SK-N-SH (cell line): Measurements from ENCODE around the gene PKP1.

Experiments
- EP300 ChIP-seq, 2 experiments: IDR thresholded peaks; 2 replicates each; pipeline versions ENCODE4 v1.4.0 to v1.6.1; 2012; ENCODE audit warnings: borderline replicate concordance in 1 of 2, low read depth in 1 of 2, low read length in 1 of 2
- FOSL2 ChIP-seq: IDR thresholded peaks from 2 replicates; pipeline ENCODE4 v1.4.0; 2012; ENCODE audit warnings: low read depth, mild to moderate bottlenecking, moderate library complexity, borderline replicate concordance
- GATA2 ChIP-seq: sonication (generic); formaldehyde crosslinking; IDR thresholded peaks from 2 replicates; pipeline ENCODE4 v1.5.0; 2020; ENCODE audit warnings: mild to moderate bottlenecking, missing genetic modification reagents
- POLR2AphosphoS5 ChIP-seq: IDR thresholded peaks from 2 replicates; pipeline ENCODE4 v1.6.1; 2012; ENCODE audit warnings: low read depth, low read length
- SIN3A ChIP-seq: IDR thresholded peaks from 2 replicates; pipeline ENCODE4 v1.6.1; 2012; ENCODE audit warnings: low read depth, mild to moderate bottlenecking, low read length, moderate library complexity, borderline replicate concordance
- TAF1 ChIP-seq: IDR thresholded peaks from 2 replicates; pipeline ENCODE4 v1.6.1; 2012; ENCODE audit warnings: low read depth, mild to moderate bottlenecking, low read length, moderate library complexity, borderline replicate concordance
- TCF12 ChIP-seq: IDR thresholded peaks from 2 replicates; pipeline ENCODE4 v1.4.0; 2012
- TF ChIP-seq, protein P1 (sequence below): fragments of 200-600 bp; sonication (generic); IDR thresholded peaks from 2 replicates; pipeline ENCODE4 v1.6.1; 2017; ENCODE audit warnings: antibody characterized with exemption, mild to moderate bottlenecking, moderate library complexity

GRCh38 chr1:201363467-201363866 lies 80.2 kb downstream of the PKP1 start:
- TF ChIP-seq, protein P1, sequence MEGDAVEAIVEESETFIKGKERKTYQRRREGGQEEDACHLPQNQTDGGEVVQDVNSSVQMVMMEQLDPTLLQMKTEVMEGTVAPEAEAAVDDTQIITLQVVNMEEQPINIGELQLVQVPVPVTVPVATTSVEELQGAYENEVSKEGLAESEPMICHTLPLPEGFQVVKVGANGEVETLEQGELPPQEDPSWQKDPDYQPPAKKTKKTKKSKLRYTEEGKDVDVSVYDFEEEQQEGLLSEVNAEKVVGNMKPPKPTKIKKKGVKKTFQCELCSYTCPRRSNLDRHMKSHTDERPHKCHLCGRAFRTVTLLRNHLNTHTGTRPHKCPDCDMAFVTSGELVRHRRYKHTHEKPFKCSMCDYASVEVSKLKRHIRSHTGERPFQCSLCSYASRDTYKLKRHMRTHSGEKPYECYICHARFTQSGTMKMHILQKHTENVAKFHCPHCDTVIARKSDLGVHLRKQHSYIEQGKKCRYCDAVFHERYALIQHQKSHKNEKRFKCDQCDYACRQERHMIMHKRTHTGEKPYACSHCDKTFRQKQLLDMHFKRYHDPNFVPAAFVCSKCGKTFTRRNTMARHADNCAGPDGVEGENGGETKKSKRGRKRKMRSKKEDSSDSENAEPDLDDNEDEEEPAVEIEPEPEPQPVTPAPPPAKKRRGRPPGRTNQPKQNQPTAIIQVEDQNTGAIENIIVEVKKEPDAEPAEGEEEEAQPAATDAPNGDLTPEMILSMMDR = no peak
- TF ChIP-seq SIN3A (no peak), POLR2AphosphoS5 (no peak), TCF12 (no peak), FOSL2 (no peak), EP300 (IDR thresholded peaks at IDR 0.05; ENCODE audit: borderline replicate concordance in 1 of 2, low read depth in 1 of 2, low read length in 1 of 2) (no peak), GATA2 (CRISPR knock-in tag) (no peak), TAF1 (no peak)
